ENCODE results near the gene KIR3DL1.

KIR3DL1 gene

DNA sequence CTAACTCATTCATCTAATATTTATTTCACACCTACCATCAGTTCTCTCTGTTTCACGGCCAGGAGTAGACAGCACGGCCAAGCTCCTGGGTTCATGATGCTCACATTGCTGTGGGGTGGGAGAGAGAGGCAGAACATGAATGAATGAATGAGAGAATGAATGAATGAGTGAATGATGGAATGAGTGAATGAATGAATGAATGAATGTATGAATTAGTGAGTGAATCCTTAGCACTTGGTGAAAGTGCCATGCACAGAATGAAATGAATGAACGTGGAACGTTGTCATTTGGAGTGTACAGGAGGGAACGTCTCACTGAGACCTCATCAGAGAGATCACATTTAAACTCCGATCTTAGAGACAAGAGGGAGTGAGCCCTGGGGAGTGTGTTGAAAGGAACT, 24.8 kb upstream of the KIR3DL1 start:
- TF ChIP-seq, protein P1, sequence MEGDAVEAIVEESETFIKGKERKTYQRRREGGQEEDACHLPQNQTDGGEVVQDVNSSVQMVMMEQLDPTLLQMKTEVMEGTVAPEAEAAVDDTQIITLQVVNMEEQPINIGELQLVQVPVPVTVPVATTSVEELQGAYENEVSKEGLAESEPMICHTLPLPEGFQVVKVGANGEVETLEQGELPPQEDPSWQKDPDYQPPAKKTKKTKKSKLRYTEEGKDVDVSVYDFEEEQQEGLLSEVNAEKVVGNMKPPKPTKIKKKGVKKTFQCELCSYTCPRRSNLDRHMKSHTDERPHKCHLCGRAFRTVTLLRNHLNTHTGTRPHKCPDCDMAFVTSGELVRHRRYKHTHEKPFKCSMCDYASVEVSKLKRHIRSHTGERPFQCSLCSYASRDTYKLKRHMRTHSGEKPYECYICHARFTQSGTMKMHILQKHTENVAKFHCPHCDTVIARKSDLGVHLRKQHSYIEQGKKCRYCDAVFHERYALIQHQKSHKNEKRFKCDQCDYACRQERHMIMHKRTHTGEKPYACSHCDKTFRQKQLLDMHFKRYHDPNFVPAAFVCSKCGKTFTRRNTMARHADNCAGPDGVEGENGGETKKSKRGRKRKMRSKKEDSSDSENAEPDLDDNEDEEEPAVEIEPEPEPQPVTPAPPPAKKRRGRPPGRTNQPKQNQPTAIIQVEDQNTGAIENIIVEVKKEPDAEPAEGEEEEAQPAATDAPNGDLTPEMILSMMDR (conservative IDR thresholded peaks at IDR 0.05; ENCODE audit: low read depth, low read length): no peak
- DNase-seq (ENCODE audit: low read depth): no peak
- H3K4me3 ChIP-seq (ENCODE audit: low read depth, low read length): no peak overlapping the region

- no peak overlapping the region for H3K4me3 ChIP-seq (ENCODE audit: low read depth, low read length)
Measured at GRCh38 chr19:54792814-54793213, 23.5 kb upstream of the KIR3DL1 start.

GRCh38 chr19:54795758-54796157, 20.5 kb upstream of the KIR3DL1 start:
- DNase-seq (ENCODE audit: low read depth): no peak
- no peak overlapping the region for H3K4me3 ChIP-seq (ENCODE audit: low read depth, low read length)
- TF ChIP-seq, protein P1 (conservative IDR thresholded peaks at IDR 0.05; ENCODE audit: low read depth, low read length): no peak

More at GRCh38 chr19:54792814-54793213, 23.5 kb upstream of the KIR3DL1 start:
- DNase-seq (ENCODE audit: low read depth): no peak
- TF ChIP-seq, protein P1 (conservative IDR thresholded peaks at IDR 0.05; ENCODE audit: low read depth, low read length): no peak

DNA sequence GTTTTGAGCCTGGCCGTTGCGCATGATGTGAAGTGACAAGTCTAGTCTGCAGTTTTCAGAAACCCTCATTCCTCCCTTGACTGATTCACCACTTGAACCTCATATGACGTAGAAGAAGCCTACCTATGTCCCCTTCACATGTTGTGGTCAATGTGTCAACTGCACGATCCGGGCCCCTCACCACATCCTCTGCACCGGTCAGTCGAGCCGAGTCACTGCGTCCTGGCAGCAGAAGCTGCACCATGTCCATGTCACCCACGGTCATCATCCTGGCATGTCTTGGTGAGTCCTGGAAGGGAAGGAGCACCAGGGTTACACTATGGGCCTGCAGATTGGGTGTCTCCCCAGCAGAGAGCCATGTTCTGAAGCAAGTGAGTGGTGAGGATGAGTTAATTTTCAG, 12.9 kb upstream of the KIR3DL1 start, which contains the start of gene KIR2DL4:
Gene KIR2DL4, plus strand, starts transcription at position 201 of the 400 bp plus-strand sequence. Its CDS starts 42 bp downstream, at position 243.
- DNase-seq (ENCODE audit: low read depth): no peak

GRCh38 chr19:54804101-54804500, 12.2 kb upstream of the KIR3DL1 start:
- H3K4me3 ChIP-seq (ENCODE audit: low read depth, low read length): no peak overlapping the region
- TF ChIP-seq, protein P1 (conservative IDR thresholded peaks at IDR 0.05; ENCODE audit: low read depth, low read length): no peak
- DNase-seq (ENCODE audit: low read depth): no peak

More for the DNA sequence above, 12.9 kb upstream of the KIR3DL1 start, which contains the start of gene KIR2DL4:
- H3K4me3 ChIP-seq (ENCODE audit: low read depth, low read length): no peak within 1 kb of the TSS
- TF ChIP-seq, protein P1 (conservative IDR thresholded peaks at IDR 0.05; ENCODE audit: low read depth, low read length): no peak

GRCh38 chr19:54804571-54804970, 11.7 kb upstream of the KIR3DL1 start:
- TF ChIP-seq, protein P1 (conservative IDR thresholded peaks at IDR 0.05; ENCODE audit: low read depth, low read length): no peak
- no peak for DNase-seq (ENCODE audit: low read depth)
- H3K4me3 ChIP-seq (ENCODE audit: low read depth, low read length): no peak overlapping the region

Measured in choroid plexus epithelial cell (primary cell).